Epithelial cell of esophagus (primary cell): ENCODE results near the gene TENT5C.

ENCODE experiments used
- DNase-seq: peaks from one replicate; pipeline ENCODE4 v3.0.0; 2010; ENCODE audit warnings: low read depth
- H3K4me3 ChIP-seq: 2 replicates; pipeline ENCODE4 v1.5.1; 2011; ENCODE audit warnings: mild to moderate bottlenecking, low read length, control low read depth
- CTCF ChIP-seq: IDR thresholded peaks from 2 replicates; pipeline ENCODE4 v1.5.1; 2011; ENCODE audit warnings: low read depth, mild to moderate bottlenecking, low read length, control low read depth, inconsistent platforms; ENCODE audit not compliant: insufficient read depth; ENCODE audit errors: missing control alignments

TENT5C gene

GRCh38 chr1:117657949-117658660 is 52.3 kb downstream of the TENT5C start:
- no peak overlapping the region for H3K4me3 ChIP-seq
- no peak for TF ChIP-seq CTCF
- DNase-seq = no peak

GRCh38 chr1:117658676-117659075 is 52.8 kb downstream of the TENT5C start:
- no peak for TF ChIP-seq CTCF
- DNase-seq = no peak
- H3K4me3 ChIP-seq = no peak overlapping the region

DNA sequence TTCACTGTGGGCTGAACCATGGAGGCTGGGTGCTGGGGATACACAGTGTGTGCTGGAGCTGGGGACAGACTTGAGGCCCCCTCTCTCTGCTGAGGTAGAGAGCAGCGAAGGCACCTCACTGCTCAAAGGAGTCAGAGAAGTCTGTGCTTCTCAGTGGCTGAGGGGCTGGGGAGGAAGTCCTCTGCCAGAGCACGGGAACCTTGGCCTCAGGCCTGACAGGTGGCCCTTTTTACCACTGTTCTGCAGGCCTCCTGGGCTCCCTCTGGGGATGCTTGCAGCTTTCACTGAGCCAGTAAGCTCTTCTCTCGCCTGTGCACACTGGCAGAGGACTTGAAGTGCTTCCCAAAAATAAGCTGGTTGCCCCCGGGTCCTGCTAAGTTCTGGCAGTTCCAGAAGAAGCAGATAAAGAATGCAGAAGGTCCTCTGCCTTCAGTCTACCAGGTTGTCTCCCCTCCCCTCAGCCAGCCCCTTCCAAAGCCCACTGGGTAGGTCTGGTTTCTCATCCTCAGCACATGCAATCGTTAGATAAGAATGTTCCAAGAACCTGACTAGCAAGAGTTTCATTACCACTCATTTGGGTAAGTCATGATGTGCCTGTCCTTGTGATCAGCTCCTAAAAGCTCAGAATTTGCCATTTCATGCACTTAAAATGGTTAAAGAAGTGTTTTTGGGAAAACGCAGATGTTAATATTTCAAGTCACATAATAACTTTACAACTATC is 53.9 kb downstream of the TENT5C start:
- no peak for DNase-seq
- H3K4me3 ChIP-seq = no peak overlapping the region
- TF ChIP-seq CTCF = no peak

DNA sequence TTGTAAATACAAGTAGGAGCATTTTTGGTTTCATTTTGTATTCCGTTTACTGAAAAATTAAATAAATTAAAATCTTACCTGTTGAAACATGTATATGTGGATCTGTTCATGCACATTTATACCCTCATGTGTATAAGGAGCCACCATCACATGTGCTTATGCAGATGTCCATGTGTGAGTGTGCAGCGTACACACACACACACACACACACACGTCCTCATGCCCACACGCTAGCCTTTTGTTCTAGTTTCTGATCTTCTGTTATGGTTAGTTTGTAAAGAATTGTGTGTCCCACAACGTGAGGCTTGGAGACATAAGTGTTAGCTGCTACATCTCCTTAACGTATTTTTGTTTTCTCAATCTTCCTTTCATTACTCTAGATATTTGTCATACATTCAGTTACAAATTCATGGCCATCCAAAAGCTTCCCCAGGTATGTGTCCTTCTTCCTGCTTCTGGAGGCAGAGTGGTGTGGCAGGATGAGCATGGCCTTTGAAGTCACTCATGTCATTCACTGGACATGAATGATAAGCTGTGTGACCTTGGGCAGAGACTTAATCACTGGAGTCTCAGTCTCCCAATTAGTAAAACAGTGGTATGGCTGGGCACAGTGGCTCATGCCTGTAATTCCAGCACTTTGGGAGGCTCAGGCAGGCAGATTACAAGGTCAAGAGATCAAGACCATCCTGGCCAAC is 54.6 kb downstream of the TENT5C start:
- H3K4me3 ChIP-seq = no peak overlapping the region

DNA sequence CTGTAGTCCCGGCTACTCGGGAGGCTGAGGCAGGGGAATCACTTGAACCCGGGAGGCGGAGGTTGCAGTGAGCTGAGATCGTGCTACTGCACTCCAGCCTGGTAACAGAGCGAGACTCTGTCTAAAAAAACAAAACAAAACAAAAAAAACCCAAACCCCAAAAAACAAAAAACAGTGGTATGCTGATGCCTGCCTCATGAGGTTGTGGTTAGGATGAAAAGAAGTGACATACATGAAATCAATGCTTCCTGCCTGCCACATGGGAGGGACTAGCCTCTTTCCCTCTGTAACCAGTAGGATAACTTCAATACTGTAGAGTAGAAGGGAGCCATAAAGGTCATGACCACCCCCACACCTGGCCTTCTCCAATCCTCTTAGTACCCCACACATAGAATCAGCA is 55.2 kb downstream of the TENT5C start:
- DNase-seq = no peak
- H3K4me3 ChIP-seq = no peak overlapping the region
- no peak for TF ChIP-seq CTCF

More for the DNA sequence above, 54.6 kb downstream of the TENT5C start:
- no peak for DNase-seq
- TF ChIP-seq CTCF = no peak

GRCh38 chr1:117662667-117663066 is 56.8 kb downstream of the TENT5C start:
- H3K4me3 ChIP-seq = no peak overlapping the region
- DNase-seq = no peak
- TF ChIP-seq CTCF = no peak
